Measurements from ENCODE around the gene PPP4R1. TPM values are rescaled to one million over a fixed set of nuclear protein-coding genes. Genes with fewer than 3 reads are reported as not detected.
A peak's percentile ranks its signal among the peaks of the same experiment; 100 is the strongest.

The PPP4R1 gene
- total and polyA plus RNA-seq, 4 donors: 87.2 to 105 (median 92.5) TPM

GRCh38 chr18:9577361-9577760, 37.0 kb downstream of the PPP4R1 start:
- no peak for DNase-seq (ENCODE audit: low read depth in 4 of 6, low spot score in 6 of 6)
- Histone ChIP-seq H3K4me3 (ENCODE audit: low read depth, low read length) (no peak overlapping the region), H3K4me1 (ENCODE audit: control insufficient read depth, insufficient read depth, low read length) (no peaks in the 10 kb centered on the region), H3K27ac (ENCODE audit: low read depth, low read length) (no peak overlapping the region), H3K36me3 (ENCODE audit: control insufficient read depth, insufficient read depth, low read length) (peaks cover 15% of the 10 kb centered on the region), H3K9me3 (ENCODE audit: control insufficient read depth, insufficient read depth, low read length) (no peaks in the 10 kb centered on the region), H3K27me3 (ENCODE audit: control insufficient read depth, insufficient read depth, low read length) (no peaks in the 10 kb centered on the region)
- 89% methylated on average over 8 of the region's 9 CpGs for WGBS (ENCODE audit: insufficient coverage)

- WGBS (ENCODE audit: insufficient coverage): no CpG with 5 or more reads among the region's 5 CpGs
- Histone ChIP-seq H3K4me1 (ENCODE audit: control insufficient read depth, insufficient read depth, low read length) (no peaks in the 10 kb centered on the region), H3K4me3 (ENCODE audit: low read depth, low read length) (no peak overlapping the region), H3K9me3 (ENCODE audit: control insufficient read depth, insufficient read depth, low read length) (no peaks in the 10 kb centered on the region), H3K27me3 (ENCODE audit: control insufficient read depth, insufficient read depth, low read length) (no peaks in the 10 kb centered on the region), H3K27ac (ENCODE audit: low read depth, low read length) (no peak overlapping the region), H3K36me3 (ENCODE audit: control insufficient read depth, insufficient read depth, low read length) (peaks cover 10% of the 10 kb centered on the region)
- DNase-seq (ENCODE audit: low read depth in 4 of 6, low spot score in 6 of 6): peak; percentile 43 to 93 (median 68)
Measured at GRCh38 chr18:9575558-9575957, 38.8 kb downstream of the PPP4R1 start.

GRCh38 chr18:9574473-9575115, 39.8 kb downstream of the PPP4R1 start:
- WGBS (ENCODE audit: insufficient coverage): 80% methylated on average over 5 of the region's 7 CpGs
- Histone ChIP-seq H3K27me3 (ENCODE audit: control insufficient read depth, insufficient read depth, low read length) (no peaks in the 10 kb centered on the region), H3K4me3 (ENCODE audit: low read depth, low read length) (no peak overlapping the region), H3K27ac (ENCODE audit: low read depth, low read length) (no peak overlapping the region), H3K36me3 (ENCODE audit: control insufficient read depth, insufficient read depth, low read length) (peaks cover 6% of the 10 kb centered on the region), H3K9me3 (ENCODE audit: control insufficient read depth, insufficient read depth, low read length) (no peaks in the 10 kb centered on the region), H3K4me1 (ENCODE audit: control insufficient read depth, insufficient read depth, low read length) (no peaks in the 10 kb centered on the region)
- no peak for DNase-seq (ENCODE audit: low read depth in 4 of 6, low spot score in 6 of 6)

DNA sequence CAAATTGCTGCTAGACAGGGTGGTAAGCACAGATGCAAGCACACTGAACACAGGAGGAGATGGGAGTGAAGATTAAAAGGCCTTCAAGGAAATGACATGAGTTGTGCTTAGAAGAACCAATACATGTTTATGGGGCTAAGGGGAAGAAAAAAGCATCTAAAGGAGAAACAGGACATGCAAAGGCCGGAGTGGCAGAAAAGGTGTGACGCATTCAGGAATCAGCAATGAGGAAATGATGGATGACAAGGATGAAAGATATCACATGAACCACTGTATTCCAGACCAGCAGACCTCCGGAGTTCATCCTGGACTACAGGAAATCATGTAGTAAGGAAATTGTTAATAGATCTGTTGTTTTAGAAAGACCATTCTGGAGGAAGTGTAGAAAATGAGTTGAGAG, 42.8 kb downstream of the PPP4R1 start:
- H3K27ac ChIP-seq (ENCODE audit: low read depth, low read length): no peak overlapping the region
- H3K27me3 ChIP-seq (ENCODE audit: control insufficient read depth, insufficient read depth, low read length): no peaks in the 10 kb centered on the region
- no peak for DNase-seq (ENCODE audit: low read depth in 4 of 6, low spot score in 6 of 6)
- H3K36me3 ChIP-seq (ENCODE audit: control insufficient read depth, insufficient read depth, low read length): peaks cover 7% of the 10 kb centered on the region
- 80% methylated on average over 2 of the region's 3 CpGs for WGBS (ENCODE audit: insufficient coverage)
- no peaks in the 10 kb centered on the region for H3K4me1 ChIP-seq (ENCODE audit: control insufficient read depth, insufficient read depth, low read length)
- no peak overlapping the region for H3K4me3 ChIP-seq (ENCODE audit: low read depth, low read length)
- H3K9me3 ChIP-seq (ENCODE audit: control insufficient read depth, insufficient read depth, low read length): no peaks in the 10 kb centered on the region

DNA sequence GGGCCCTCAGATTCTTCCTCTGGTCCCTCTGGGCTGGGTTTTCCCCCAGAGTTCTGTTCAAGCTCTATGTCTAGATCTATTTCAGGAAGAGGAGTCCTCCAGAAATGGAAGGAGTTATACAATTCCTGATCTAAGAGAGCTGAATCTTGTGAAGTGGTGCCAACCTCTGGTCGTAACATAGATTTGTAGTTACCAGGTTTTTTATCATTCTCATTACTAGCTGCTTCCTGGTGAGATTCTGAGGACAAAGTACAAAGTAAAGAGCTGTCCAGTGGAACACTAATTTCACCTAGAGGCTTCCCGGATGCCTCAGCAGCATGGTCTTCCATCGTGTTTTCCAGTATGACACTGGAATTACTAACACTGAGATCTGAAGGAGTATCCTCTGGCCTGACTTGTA, 44.1 kb downstream of the PPP4R1 start:
- H3K36me3 ChIP-seq (ENCODE audit: control insufficient read depth, insufficient read depth, low read length): peaks cover 14% of the 10 kb centered on the region
- WGBS (ENCODE audit: insufficient coverage): 100% methylated on average over 1 of the region's 3 CpGs

GRCh38 chr18:9569178-9569577, 45.2 kb downstream of the PPP4R1 start:
- Histone ChIP-seq H3K4me1 (ENCODE audit: control insufficient read depth, insufficient read depth, low read length) (no peaks in the 10 kb centered on the region), H3K36me3 (ENCODE audit: control insufficient read depth, insufficient read depth, low read length) (peaks cover 14% of the 10 kb centered on the region), H3K27me3 (ENCODE audit: control insufficient read depth, insufficient read depth, low read length) (no peaks in the 10 kb centered on the region), H3K9me3 (ENCODE audit: control insufficient read depth, insufficient read depth, low read length) (no peaks in the 10 kb centered on the region), H3K27ac (ENCODE audit: low read depth, low read length) (no peak overlapping the region), H3K4me3 (ENCODE audit: low read depth, low read length) (no peak overlapping the region)
- DNase-seq (ENCODE audit: low read depth in 4 of 6, low spot score in 6 of 6): no peak
- WGBS (ENCODE audit: insufficient coverage): no CpG with 5 or more reads among the region's 8 CpGs

More for the DNA sequence above, 44.1 kb downstream of the PPP4R1 start:
- Histone ChIP-seq H3K4me3 (ENCODE audit: low read depth, low read length) (no peak overlapping the region), H3K27ac (ENCODE audit: low read depth, low read length) (no peak overlapping the region), H3K27me3 (ENCODE audit: control insufficient read depth, insufficient read depth, low read length) (no peaks in the 10 kb centered on the region), H3K4me1 (ENCODE audit: control insufficient read depth, insufficient read depth, low read length) (no peaks in the 10 kb centered on the region), H3K9me3 (ENCODE audit: control insufficient read depth, insufficient read depth, low read length) (no peaks in the 10 kb centered on the region)
- DNase-seq (ENCODE audit: low read depth in 4 of 6, low spot score in 6 of 6): no peak

DNA sequence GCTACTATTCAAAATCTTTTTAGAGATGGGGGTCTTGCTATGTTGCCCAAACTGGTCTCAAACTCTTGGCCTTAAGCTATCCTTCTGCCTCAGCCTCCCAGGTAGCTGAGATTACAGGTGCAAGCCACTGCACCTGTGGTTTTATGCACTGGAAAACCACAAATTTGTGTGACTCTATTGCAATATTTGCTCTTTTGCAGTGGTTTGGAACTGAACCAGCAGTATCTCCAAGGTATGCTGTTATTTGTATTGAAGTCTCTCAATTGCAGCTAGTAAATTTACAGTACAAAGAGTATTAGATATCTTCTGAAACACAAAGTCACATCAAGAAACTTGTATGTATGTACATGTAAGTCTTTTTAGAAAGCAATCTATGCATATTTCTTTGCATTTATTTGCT, 46.2 kb downstream of the PPP4R1 start:
- Histone ChIP-seq H3K27me3 (ENCODE audit: control insufficient read depth, insufficient read depth, low read length) (no peaks in the 10 kb centered on the region), H3K4me3 (ENCODE audit: low read depth, low read length) (no peak overlapping the region), H3K9me3 (ENCODE audit: control insufficient read depth, insufficient read depth, low read length) (no peaks in the 10 kb centered on the region), H3K36me3 (ENCODE audit: control insufficient read depth, insufficient read depth, low read length) (peaks cover 14% of the 10 kb centered on the region), H3K27ac (ENCODE audit: low read depth, low read length) (no peak overlapping the region), H3K4me1 (ENCODE audit: control insufficient read depth, insufficient read depth, low read length) (no peaks in the 10 kb centered on the region)
- no peak for DNase-seq (ENCODE audit: low read depth in 4 of 6, low spot score in 6 of 6)

GRCh38 chr18:9565407-9565806, 49.0 kb downstream of the PPP4R1 start:
- Histone ChIP-seq H3K27ac (ENCODE audit: low read depth, low read length) (no peak overlapping the region), H3K36me3 (ENCODE audit: control insufficient read depth, insufficient read depth, low read length) (peaks cover 29% of the 10 kb centered on the region), H3K4me3 (ENCODE audit: low read depth, low read length) (no peak overlapping the region), H3K4me1 (ENCODE audit: control insufficient read depth, insufficient read depth, low read length) (no peaks in the 10 kb centered on the region), H3K9me3 (ENCODE audit: control insufficient read depth, insufficient read depth, low read length) (no peaks in the 10 kb centered on the region), H3K27me3 (ENCODE audit: control insufficient read depth, insufficient read depth, low read length) (no peaks in the 10 kb centered on the region)
- WGBS (ENCODE audit: insufficient coverage): no CpG with 5 or more reads among the region's 2 CpGs
- DNase-seq (ENCODE audit: low read depth in 4 of 6, low spot score in 6 of 6): no peak

- Histone ChIP-seq H3K4me1 (ENCODE audit: control insufficient read depth, insufficient read depth, low read length) (no peaks in the 10 kb centered on the region), H3K4me3 (ENCODE audit: low read depth, low read length) (no peak overlapping the region), H3K36me3 (ENCODE audit: control insufficient read depth, insufficient read depth, low read length) (peaks cover 29% of the 10 kb centered on the region), H3K27ac (ENCODE audit: low read depth, low read length) (no peak overlapping the region), H3K27me3 (ENCODE audit: control insufficient read depth, insufficient read depth, low read length) (no peaks in the 10 kb centered on the region), H3K9me3 (ENCODE audit: control insufficient read depth, insufficient read depth, low read length) (no peaks in the 10 kb centered on the region)
- 75% methylated on average over 2 of the region's 4 CpGs for WGBS (ENCODE audit: insufficient coverage)
- no peak for DNase-seq (ENCODE audit: low read depth in 4 of 6, low spot score in 6 of 6)
Measured at GRCh38 chr18:9563331-9563730, 51.0 kb downstream of the PPP4R1 start.

DNA sequence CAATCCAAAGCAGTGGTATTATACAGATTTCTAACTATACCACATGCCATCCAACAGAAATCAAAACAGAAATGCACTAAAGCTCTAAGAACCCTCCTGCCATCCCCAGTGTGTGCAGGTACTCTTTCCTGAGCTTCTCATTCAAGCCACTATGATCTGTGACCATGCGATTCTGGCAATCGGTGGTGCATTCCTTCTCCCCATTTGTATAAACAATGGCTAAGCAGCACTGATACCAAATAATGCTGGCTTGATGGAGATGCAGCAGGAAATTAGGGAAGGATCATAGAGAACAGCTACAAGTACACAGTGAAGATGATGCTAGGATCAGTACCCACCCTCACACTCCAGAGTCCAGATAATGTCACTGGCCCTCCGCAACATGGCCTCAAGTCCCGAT, 51.8 kb downstream of the PPP4R1 start:
- 86% methylated on average over 2 of the region's 4 CpGs for WGBS (ENCODE audit: insufficient coverage)
- no peaks in the 10 kb centered on the region for H3K27me3 ChIP-seq (ENCODE audit: control insufficient read depth, insufficient read depth, low read length)
- peaks cover 29% of the 10 kb centered on the region for H3K36me3 ChIP-seq (ENCODE audit: control insufficient read depth, insufficient read depth, low read length)
- DNase-seq (ENCODE audit: low read depth in 4 of 6, low spot score in 6 of 6): no peak
- no peak overlapping the region for H3K4me3 ChIP-seq (ENCODE audit: low read depth, low read length)
- no peak overlapping the region for H3K27ac ChIP-seq (ENCODE audit: low read depth, low read length)
- no peaks in the 10 kb centered on the region for H3K9me3 ChIP-seq (ENCODE audit: control insufficient read depth, insufficient read depth, low read length)
- H3K4me1 ChIP-seq (ENCODE audit: control insufficient read depth, insufficient read depth, low read length): no peaks in the 10 kb centered on the region
